GM12878 (cell line): ENCODE data around the gene GGNBP2.

Source experiments
- CTCF ChIP-seq, 3 experiments: IDR thresholded peaks in 2 of 3; conservative IDR thresholded peaks in 1 of 3; 2 replicates each; pipeline ENCODE4 v1.5.1; 2011; ENCODE audit warnings: low read depth in 3 of 3, low read length in 3 of 3, mild to moderate bottlenecking in 3 of 3, control low read depth in 2 of 3, moderate library complexity in 2 of 3, inconsistent platforms in 1 of 3, mixed read lengths in 1 of 3; ENCODE audit not compliant: control insufficient read depth in 2 of 3, insufficient read depth in 1 of 3; ENCODE audit errors: extremely low read depth in 1 of 3
- EZH2 ChIP-seq: IDR thresholded peaks from 2 replicates; pipeline ENCODE4 v1.6.1; 2012; ENCODE audit warnings: low read depth, mild to moderate bottlenecking, control low read depth, inconsistent platforms, low read length, borderline replicate concordance; ENCODE audit not compliant: control insufficient read depth
- HDAC2 ChIP-seq: fragments of 200-600 bp; sonication (generic); IDR thresholded peaks from 2 replicates; pipeline ENCODE4 v1.6.1; 2017
- JUNB ChIP-seq: IDR thresholded peaks from 2 replicates; pipeline ENCODE4 v1.6.1; 2016; ENCODE audit warnings: antibody characterized with exemption, mild to moderate bottlenecking
- MYC ChIP-seq: IDR thresholded peaks from 2 replicates; pipeline ENCODE4 v1.6.1; 2011; ENCODE audit warnings: mild to moderate bottlenecking, low read length, moderate library complexity, inconsistent platforms; ENCODE audit not compliant: insufficient read depth, insufficient replicate concordance, insufficient read length, severe bottlenecking
- POLR2A ChIP-seq: IDR thresholded peaks from 2 replicates; pipeline ENCODE4 v1.6.1; 2011; ENCODE audit warnings: low read depth, mild to moderate bottlenecking, low read length
- ZNF274 ChIP-seq: IDR thresholded peaks from one replicate; pipeline ENCODE4 v1.8.0; 2011; ENCODE audit not compliant: insufficient read length, insufficient read depth

DNA sequence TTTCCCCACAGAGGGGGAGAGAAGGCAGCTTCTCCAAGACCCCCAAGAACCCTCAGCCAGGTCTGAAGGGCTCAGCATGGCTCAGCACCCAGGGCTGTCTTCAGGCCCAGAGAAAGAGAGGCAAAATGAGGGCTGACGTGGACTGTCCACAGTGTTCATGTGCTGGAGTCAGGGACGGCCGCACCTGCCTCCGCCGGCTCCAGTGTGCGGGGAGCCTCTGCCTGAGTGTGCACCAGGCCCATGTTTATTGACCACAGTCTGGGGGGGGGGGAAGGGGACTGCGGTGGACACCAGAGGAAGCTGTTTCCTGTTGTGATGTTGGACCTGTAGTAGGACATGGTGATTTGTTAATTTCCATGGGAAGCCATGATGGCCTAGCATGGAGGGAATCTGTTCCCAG lies 63.6 kb downstream of the GGNBP2 start:
- TF ChIP-seq HDAC2 (no peak), ZNF274 (no peak), POLR2A (no peak), MYC (no peak), JUNB (no peak), EZH2 (no peak), CTCF (IDR thresholded peaks at IDR 0.05 in 2 of 3, conservative IDR thresholded peaks at IDR 0.05 in 1 of 3; ENCODE audit: control insufficient read depth in 2 of 3, extremely low read depth in 1 of 3, insufficient read depth in 1 of 3, low read depth in 3 of 3, low read length in 3 of 3) (no peak)
